ENCODE results near the gene DDX4. TPM values are rescaled to one million over a fixed set of nuclear protein-coding genes. Genes with fewer than 3 reads are reported as not detected.

Gene DDX4
- total RNA-seq, 1 experiment from 2014 or later = not detected

DNA sequence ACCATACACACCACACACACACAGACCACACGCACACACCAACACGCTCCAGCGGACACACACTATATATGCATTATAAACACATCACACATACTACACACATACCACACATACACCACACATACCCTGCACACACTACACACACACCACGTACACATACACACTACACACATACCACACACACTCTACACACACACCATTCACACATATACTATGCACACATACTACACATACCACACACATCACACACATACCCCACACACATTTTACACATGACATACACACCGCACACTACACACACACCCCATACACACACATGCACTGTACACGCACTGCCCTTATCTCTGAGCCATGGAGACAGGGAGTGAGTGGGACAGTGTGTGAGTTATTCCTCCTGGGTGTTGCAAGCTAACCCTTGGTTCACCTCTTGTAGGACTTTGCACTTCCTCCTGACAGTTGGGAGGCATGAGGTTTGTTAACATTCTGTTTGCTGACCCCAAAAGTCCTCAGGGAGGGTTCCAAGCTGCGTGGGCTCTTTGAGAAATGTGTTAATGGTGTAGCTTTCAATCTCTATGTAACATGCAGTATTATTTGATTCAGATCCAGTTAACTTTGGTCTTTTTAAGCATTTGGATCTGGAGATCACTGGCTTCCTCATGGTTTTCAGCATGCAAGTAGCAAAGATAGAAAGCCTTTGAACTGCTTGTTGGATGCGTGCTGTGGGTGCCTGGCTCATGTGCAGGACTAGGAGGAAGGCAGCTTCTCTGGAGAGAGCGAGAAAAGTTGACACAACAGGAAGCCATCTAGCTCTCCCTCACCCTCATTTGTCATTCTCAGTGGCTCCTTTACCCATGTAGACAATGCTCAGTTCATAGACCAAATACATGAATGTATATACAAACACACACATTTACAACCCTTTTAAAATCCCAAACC is 127.0 kb downstream of the DDX4 start:
- DNase-seq (ENCODE audit: extremely low read depth, low read depth) = no peak

- no peak for DNase-seq (ENCODE audit: extremely low read depth, low read depth)
Measured at GRCh38 chr5:55865831-55866230, 128.0 kb downstream of the DDX4 start.

DNA sequence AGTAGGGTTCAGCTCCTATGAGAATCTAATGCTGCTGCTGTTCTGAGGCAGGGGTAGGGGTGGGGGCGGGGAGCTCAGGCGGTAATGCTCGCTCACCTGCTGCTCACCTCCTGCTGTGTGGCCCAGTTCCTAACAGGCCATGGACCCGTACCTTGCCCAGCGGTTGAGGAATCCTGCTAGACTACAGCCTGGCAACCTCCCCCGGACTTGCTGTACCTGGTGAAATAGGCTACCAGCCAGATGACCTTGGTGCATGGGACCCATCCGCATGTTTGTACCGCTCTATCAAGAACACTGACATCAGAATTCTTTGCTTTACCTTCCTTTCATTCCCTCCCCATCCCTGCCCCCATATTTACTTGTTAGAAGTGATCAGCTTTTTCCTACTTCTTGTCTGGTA is 128.6 kb downstream of the DDX4 start:
- DNase-seq (ENCODE audit: extremely low read depth, low read depth) = no peak

Small RNA genes lying within 50 kb of the gene (small RNA-seq; reads per million reads assigned to genes)
- gene AC016632.1 (0 reads per million in 2 experiments), gene RNA5SP183 (0.02 to 0.41 reads per million in 2 experiments)

Other genes starting within 250 kb of the DDX4 start
- 27.5 and 28.3 TPM in 2 replicates for gene PLPP1, start 203.1 kb upstream of the DDX4 start, total RNA-seq (2014; rRNA removed; shearing (Covaris generic))
- 20.2 and 24.0 TPM in 2 replicates for gene SLC38A9, start 25.7 kb upstream of the DDX4 start, total RNA-seq (2014; rRNA removed; shearing (Covaris generic))
- gene IL31RA, start 113.3 kb downstream of the DDX4 start, total RNA-seq (2014; rRNA removed; shearing (Covaris generic)) = not detected in 2 replicates